Fibroblast of gingiva (primary cell): Measurements from ENCODE around the gene SLC40A1.

ENCODE experiments used
- DNase-seq: peaks from one replicate; pipeline ENCODE4 v3.0.0-alpha.2; 2011; ENCODE audit warnings: low read depth

Gene SLC40A1

GRCh38 chr2:189569295-189569910 lies 11.2 kb downstream of the SLC40A1 start:
- peak; percentile 25 for DNase-seq

- peak; percentile 60 for DNase-seq
These were observed 14.5 kb downstream of the SLC40A1 start for GRCh38 chr2:189566046-189566445.

GRCh38 chr2:189561371-189562038 lies 19.1 kb downstream of the SLC40A1 start:
- DNase-seq, result no peak

GRCh38 chr2:189560273-189560586 lies 20.4 kb downstream of the SLC40A1 start:
- no peak for DNase-seq

GRCh38 chr2:189559579-189560272 lies 20.9 kb downstream of the SLC40A1 start:
- peak; percentile 59 for DNase-seq

- DNase-seq, result no peak
These were observed 21.9 kb downstream of the SLC40A1 start for GRCh38 chr2:189558516-189559272.

GRCh38 chr2:189557373-189557772 lies 23.2 kb downstream of the SLC40A1 start:
- no peak for DNase-seq

- DNase-seq, result no peak
These were observed 24.1 kb downstream of the SLC40A1 start for GRCh38 chr2:189556526-189556925.

- no peak for DNase-seq
These were observed 25.4 kb downstream of the SLC40A1 start for GRCh38 chr2:189555232-189555631.

- DNase-seq, result no peak
These were observed 27.0 kb downstream of the SLC40A1 start for GRCh38 chr2:189553504-189554088.

- no peak for DNase-seq
These were observed 27.6 kb downstream of the SLC40A1 start for GRCh38 chr2:189552991-189553404.

- no peak for DNase-seq
These were observed 28.1 kb downstream of the SLC40A1 start for GRCh38 chr2:189552334-189552990.

- DNase-seq, result no peak
These were observed 28.8 kb downstream of the SLC40A1 start for GRCh38 chr2:189551808-189552207.

- DNase-seq, result peak; percentile 79
These were observed 31.1 kb downstream of the SLC40A1 start for GRCh38 chr2:189549449-189549832.

GRCh38 chr2:189548666-189549448 lies 31.7 kb downstream of the SLC40A1 start:
- DNase-seq, result peak; percentile 49

GRCh38 chr2:189545418-189545817 lies 35.2 kb downstream of the SLC40A1 start:
- DNase-seq, result peak; percentile 79

GRCh38 chr2:189544318-189545042 lies 36.1 kb downstream of the SLC40A1 start:
- DNase-seq, result no peak

- DNase-seq, result no peak
These were observed 37.2 kb downstream of the SLC40A1 start for GRCh38 chr2:189543367-189543766.

- no peak for DNase-seq
These were observed 38.3 kb downstream of the SLC40A1 start for GRCh38 chr2:189542145-189542882.

- DNase-seq, result no peak
These were observed 39.0 kb downstream of the SLC40A1 start for GRCh38 chr2:189541591-189541990.
